GM12872 (cell line): ENCODE results near the gene SLIT1.

ENCODE experiments used
- CTCF ChIP-seq: IDR thresholded peaks from 3 replicates; pipeline ENCODE4 v1.5.1; 2011; ENCODE audit warnings: low read depth, mild to moderate bottlenecking, low read length, moderate library complexity; ENCODE audit not compliant: insufficient read depth

The SLIT1 gene

GRCh38 chr10:97185326-97186058, at the start of gene SLIT1:
TSS of gene SLIT1 (minus strand) at chr10:97185959. CDS start at chr10:97185674, 285 bp downstream.
- TF ChIP-seq CTCF, result no peak

GRCh38 chr10:97235353-97235752, 49.6 kb upstream of the SLIT1 start:
- no peak for TF ChIP-seq CTCF

DNA sequence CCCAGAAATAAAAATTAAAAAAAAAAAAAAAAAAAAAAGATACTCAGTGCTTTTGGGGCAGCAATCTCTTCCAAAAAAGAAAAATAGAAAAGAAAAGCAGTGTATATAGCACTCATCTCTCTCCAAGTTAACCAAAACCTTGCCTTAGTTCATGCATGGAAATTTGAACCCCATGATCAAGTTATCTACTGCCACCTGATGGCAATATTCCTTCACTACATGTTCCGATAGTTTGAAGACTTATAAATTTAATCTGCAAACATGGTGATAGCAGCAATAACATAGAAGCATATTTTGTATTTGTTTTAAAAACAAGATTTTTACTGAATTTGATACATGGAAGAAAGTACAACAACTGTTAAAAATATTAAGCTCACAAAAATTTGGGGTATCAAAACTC, 48.6 kb upstream of the SLIT1 start:
- peak; percentile 43; the same call in 1 of the 3 replicates for TF ChIP-seq CTCF

DNA sequence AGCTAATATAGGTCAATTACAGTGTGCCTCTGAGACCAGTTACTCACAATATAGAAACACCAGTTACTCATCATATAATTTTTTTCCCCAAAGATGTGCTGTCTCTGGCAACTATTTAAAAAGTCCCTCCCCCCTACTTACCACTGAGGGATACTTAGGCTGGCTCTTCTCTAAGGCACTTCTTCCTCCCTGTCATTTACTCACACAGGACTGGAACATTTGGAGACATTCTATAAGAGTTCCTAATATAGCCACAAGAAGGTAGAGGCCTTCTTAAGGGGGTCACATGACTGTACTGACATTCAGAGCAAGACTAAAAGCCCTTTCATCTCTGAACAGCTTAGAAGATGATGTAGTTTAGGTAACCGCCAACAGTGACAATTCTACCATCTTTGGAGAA, 44.4 kb upstream of the SLIT1 start:
- no peak for TF ChIP-seq CTCF

DNA sequence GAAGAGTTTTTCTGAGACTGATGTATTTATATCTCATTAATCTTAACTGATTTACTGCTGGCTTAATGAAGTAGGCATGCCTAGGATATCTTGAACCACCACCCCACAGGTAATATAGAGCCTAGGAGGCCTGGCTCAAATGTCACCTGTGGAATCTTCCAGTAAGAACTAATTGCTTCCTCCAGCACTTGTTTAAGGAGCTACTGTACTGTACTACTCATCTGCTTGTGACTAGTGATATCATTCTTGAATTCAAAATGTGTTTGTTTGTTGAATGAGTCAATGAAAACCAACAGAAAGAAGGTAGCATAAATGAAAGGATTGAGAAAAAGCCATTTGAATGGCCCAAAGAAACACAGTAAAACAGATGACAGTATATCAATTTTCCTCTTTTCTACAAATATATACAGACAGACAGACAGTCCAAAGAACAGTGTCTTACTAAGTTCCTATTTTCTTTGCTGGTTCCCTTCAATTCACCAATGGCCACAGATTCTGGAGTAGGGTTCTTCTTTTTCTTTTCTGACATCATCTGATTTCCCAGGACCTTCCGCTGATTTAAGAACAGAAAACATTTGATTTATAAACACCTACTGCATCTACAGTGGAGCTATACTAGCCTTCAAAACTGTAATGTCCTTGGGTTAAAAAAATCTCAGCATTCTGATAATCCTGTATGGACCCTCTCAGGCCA, 43.7 kb upstream of the SLIT1 start:
- TF ChIP-seq CTCF, result no peak

DNA sequence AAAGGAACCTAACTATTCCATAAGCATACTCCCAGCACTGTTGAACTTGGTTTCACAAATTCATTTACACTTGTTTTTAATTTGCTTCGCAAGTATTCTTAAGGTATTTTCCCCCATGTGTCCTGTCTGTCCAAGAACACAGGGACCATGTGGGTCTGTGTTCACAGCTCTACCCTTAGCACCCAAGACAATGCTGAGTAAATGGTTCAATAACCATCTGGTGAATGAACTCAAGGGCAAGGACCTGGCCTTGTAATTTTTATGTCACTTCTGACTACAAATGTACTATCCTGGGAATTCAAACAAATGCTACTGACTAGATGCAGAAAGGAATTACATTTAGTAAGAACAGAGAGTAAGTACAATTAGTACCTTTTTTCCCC, 43.0 kb upstream of the SLIT1 start:
- no peak for TF ChIP-seq CTCF

DNA sequence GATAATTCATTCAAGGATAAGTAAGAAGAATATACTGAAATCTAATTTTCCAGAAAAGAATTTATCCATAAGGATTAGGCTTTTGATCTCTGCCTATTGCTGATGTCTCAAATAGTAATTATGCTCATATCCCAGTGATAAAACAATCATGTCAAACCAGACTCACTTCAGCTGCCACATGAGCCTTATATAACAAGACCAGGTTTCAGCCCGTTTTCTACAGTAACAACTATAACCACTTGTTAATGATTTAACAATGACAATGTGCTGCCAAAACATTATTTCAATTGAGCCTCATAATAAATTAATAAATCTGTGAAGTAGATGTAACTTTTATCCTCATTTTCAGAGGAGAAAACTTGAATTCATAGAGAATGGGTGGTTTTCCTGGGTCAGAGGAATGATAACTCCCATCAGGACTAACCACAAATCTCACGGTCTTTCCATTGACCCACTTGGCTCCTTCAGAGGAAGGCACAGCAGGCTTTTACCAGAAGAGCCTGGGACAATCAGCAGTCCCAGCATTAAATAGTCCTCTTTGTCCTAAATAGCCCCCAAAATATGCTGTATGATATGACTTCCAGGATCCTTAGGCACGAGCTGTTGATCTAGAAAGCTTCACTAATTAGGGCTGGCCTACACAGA, 42.5 kb upstream of the SLIT1 start:
- no peak for TF ChIP-seq CTCF
